ENCODE data around the gene NFKBIZ. TPM values are rescaled to one million over a fixed set of nuclear protein-coding genes. Genes with fewer than 3 reads are reported as not detected.

NFKBIZ gene
- total and polyA plus RNA-seq, 9 of the 15 experiments (the other 6 are each of a cell fraction or from before 2014, with no cell fraction given): 1.2 to 13.7 (median 5.7) TPM

DNA sequence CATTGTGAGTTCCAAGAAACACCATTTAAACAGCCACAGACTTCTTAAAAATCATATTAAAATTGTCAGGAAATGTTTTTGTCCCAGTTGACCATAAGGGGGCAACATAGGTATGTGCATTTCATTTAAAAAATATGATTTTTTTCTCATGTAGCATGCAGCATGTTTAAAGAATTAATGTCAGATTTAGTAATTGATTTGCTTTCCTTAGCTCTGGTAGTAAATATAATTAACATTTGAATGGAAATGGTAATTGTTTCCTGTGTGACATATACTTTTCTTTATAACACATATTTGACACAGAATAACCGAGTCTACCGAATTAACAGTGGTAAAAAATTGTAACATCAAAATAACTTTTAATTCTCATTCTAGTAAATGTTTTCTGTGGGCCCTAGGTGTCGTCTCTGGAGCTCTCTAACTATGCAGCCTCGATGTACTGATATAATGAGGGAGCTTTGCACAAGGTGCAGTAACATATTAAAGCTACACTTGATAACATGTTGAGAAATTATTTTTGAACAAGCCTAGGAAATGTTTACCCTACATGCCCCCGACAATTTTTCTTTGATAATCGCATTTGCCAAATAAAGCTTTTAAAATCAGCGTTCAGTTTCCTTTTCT lies 35.4 kb upstream of the NFKBIZ start:
- Histone ChIP-seq H2AFZ (ENCODE audit: low read depth, low read length) (no peak overlapping the region), H3K9me1 (ENCODE audit: control insufficient read depth, insufficient read depth, low read length) (no peaks in the 10 kb centered on the region), H3K4me1 (replicated peaks in 1 of 2; ENCODE audit: control insufficient read depth in 2 of 2, insufficient read depth in 2 of 2, low read length in 2 of 2) (no peaks in the 10 kb centered on the region), H3K27me3 (ENCODE audit: control insufficient read depth in 2 of 2, insufficient read depth in 2 of 2, low read length in 2 of 2) (no peaks in the 10 kb centered on the region), H3K4me2 (ENCODE audit: insufficient read depth, low read length) (no peak overlapping the region), H3K9me3 (replicated peaks; ENCODE audit: control insufficient read depth, insufficient read depth, low read depth, low read length) (no peaks in the 10 kb centered on the region), H3K27ac (ENCODE audit: extremely low read depth, low read depth, low read length) (no peak overlapping the region), H3K36me3 (ENCODE audit: control insufficient read depth, insufficient read depth, low read length) (no peaks in the 10 kb centered on the region), H3K4me3 (no peak overlapping the region), H3K79me2 (ENCODE audit: control insufficient read depth, insufficient read depth, low read length) (no peaks in the 10 kb centered on the region), H4K20me1 (replicated peaks; ENCODE audit: control insufficient read depth, insufficient read depth, low read length) (no peaks in the 10 kb centered on the region), H3K9ac (ENCODE audit: insufficient read depth in 1 of 2, low read depth in 2 of 2, low read length in 2 of 2) (no peak overlapping the region)
- CTCF ChIA-PET (ENCODE audit: low intra/inter-chr PET ratio): interaction anchor here (0.6 to 1.6 kb wide), 3 partner anchors 8 to 411 kb away, joined by 3 to 14 read pairs (median 4); no protein-coding TSS in a partner anchor
- ATAC-seq (no peak), DNase-seq (ENCODE audit: extremely low read depth in 1 of 4, low spot score in 3 of 4) (peak in 1 of 4 experiments; percentile 13), FAIRE-seq (no peak)
- POLR2A ChIA-PET: no interaction called here
- intact Hi-C loops (cut with micrococcal nuclease) (loop anchor here (1.0 to 10.0 kb wide), 3 partner anchors 37 to 411 kb away; no protein-coding TSS in a partner anchor), in situ Hi-C loops (cut with MboI) (loop anchor here (5.0 to 25.0 kb wide), 2 partner anchors 413 to 723 kb away; no protein-coding TSS in a partner anchor)
- WGBS (ENCODE audit: insufficient coverage, low coverage, missing lambda C conversion rate): 24% methylated on average over 7 of the region's 7 CpGs
- BruUV-seq (replicated peaks): no TSS peak
- TF ChIP-seq ZNF766 (CRISPR knock-in tag; conservative IDR thresholded peaks at IDR 0.05) (no peak), HDAC2 (IDR thresholded peaks at IDR 0.05) (no peak), SMAD4 (CRISPR knock-in tag; conservative IDR thresholded peaks at IDR 0.05) (no peak), ZNF280A (IDR thresholded peaks at IDR 0.05; ENCODE audit: low read depth, partially characterized antibody) (no peak), CAMTA2 (CRISPR knock-in tag; conservative IDR thresholded peaks at IDR 0.05) (no peak), ATF1 (CRISPR knock-in tag; IDR thresholded peaks at IDR 0.05) (no peak), ATF1 (tag; IDR thresholded peaks at IDR 0.05) (no peak), TARDBP (IDR thresholded peaks at IDR 0.05) (no peak), PTBP1 (IDR thresholded peaks at IDR 0.05; ENCODE audit: low read depth, low read length) (no peak), XRCC5 (IDR thresholded peaks at IDR 0.05; ENCODE audit: low read depth, low read length) (no peak), IRF2 (CRISPR knock-in tag; IDR thresholded peaks at IDR 0.05) (no peak)
- TF ChIP-seq, protein P1, sequence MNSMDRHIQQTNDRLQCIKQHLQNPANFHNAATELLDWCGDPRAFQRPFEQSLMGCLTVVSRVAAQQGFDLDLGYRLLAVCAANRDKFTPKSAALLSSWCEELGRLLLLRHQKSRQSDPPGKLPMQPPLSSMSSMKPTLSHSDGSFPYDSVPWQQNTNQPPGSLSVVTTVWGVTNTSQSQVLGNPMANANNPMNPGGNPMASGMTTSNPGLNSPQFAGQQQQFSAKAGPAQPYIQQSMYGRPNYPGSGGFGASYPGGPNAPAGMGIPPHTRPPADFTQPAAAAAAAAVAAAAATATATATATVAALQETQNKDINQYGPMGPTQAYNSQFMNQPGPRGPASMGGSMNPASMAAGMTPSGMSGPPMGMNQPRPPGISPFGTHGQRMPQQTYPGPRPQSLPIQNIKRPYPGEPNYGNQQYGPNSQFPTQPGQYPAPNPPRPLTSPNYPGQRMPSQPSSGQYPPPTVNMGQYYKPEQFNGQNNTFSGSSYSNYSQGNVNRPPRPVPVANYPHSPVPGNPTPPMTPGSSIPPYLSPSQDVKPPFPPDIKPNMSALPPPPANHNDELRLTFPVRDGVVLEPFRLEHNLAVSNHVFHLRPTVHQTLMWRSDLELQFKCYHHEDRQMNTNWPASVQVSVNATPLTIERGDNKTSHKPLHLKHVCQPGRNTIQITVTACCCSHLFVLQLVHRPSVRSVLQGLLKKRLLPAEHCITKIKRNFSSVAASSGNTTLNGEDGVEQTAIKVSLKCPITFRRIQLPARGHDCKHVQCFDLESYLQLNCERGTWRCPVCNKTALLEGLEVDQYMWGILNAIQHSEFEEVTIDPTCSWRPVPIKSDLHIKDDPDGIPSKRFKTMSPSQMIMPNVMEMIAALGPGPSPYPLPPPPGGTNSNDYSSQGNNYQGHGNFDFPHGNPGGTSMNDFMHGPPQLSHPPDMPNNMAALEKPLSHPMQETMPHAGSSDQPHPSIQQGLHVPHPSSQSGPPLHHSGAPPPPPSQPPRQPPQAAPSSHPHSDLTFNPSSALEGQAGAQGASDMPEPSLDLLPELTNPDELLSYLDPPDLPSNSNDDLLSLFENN (IDR thresholded peaks at IDR 0.05; ENCODE audit: low read depth in 2 of 2, low read length in 2 of 2): no peak
